ENCODE results near the gene KCNQ1. TPM values are rescaled to one million over a fixed set of nuclear protein-coding genes. Genes with fewer than 3 reads are reported as not detected.
A peak's percentile ranks its signal among the peaks of the same experiment; 100 is the strongest.

The KCNQ1 gene
- total and polyA plus RNA-seq, 7 donors: 1.1 to 25.2 (median 3.8) TPM

DNA sequence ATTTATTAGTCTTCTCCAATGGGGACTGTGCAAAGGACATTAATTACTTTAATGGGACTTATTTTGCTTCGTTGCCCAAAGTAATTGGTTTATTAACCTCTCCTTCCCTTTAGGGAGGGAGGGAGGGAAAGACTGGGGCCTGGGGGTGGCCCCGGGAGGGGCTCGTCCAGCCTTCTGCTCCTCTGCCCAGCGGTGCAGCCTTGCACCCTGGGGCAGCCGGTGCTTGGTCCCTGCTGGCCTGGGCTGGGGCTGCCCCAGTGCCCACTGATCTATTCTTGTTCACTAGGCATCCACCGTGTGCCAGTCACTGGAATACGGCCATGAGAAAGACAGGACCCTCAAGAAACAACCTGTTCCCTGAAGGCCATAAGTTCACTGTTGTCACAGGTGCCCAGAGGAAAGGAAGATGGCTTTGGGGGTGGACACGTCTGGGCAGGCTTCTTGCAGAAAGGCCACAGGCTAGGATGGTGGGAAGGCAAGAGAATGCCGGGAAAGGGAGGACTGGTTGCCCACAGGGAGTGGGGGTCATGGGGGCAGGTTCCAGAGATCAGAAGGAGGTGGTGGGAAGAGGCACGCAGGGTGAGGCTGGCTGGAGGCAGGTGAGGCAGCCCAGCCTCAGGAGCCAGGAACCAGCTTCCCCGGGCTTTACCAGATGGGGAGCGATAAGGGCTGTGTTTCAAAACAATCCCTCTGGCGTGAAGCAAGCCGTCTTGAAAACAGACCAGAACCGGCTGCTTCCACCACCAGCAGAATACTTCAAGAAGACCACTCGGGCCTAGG, 302.6 kb downstream of the KCNQ1 start:
- Histone ChIP-seq H3K4me1 (peaks cover 0 to 2% (median 0%) of the 10 kb centered on the region in 4 donors), H3K9me3 (no peaks in the 10 kb centered on the region), H3K36me3 (no peaks in the 10 kb centered on the region), H3K4me3 (no peak overlapping the region), H3K27me3 (no peaks in the 10 kb centered on the region), H3K27ac (no peak overlapping the region)
- TF ChIP-seq EP300 (IDR thresholded peaks at IDR 0.05) (no peak), POLR2A (IDR thresholded peaks at IDR 0.05) (no peak), POLR2AphosphoS5 (IDR thresholded peaks at IDR 0.05) (no peak)
- TF ChIP-seq, protein P1, sequence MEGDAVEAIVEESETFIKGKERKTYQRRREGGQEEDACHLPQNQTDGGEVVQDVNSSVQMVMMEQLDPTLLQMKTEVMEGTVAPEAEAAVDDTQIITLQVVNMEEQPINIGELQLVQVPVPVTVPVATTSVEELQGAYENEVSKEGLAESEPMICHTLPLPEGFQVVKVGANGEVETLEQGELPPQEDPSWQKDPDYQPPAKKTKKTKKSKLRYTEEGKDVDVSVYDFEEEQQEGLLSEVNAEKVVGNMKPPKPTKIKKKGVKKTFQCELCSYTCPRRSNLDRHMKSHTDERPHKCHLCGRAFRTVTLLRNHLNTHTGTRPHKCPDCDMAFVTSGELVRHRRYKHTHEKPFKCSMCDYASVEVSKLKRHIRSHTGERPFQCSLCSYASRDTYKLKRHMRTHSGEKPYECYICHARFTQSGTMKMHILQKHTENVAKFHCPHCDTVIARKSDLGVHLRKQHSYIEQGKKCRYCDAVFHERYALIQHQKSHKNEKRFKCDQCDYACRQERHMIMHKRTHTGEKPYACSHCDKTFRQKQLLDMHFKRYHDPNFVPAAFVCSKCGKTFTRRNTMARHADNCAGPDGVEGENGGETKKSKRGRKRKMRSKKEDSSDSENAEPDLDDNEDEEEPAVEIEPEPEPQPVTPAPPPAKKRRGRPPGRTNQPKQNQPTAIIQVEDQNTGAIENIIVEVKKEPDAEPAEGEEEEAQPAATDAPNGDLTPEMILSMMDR (IDR thresholded peaks at IDR 0.05): no peak
- intact Hi-C loops (cut with DNase I): no loop called here
- 92 to 94% methylated on average over 16 of the region's 16 CpGs for WGBS, 2 donors
- peak; percentile 32 for DNase-seq

- peak; percentile 45 for DNase-seq
- no peak for TF ChIP-seq POLR2A (IDR thresholded peaks at IDR 0.05)
- TF ChIP-seq, protein P1 (IDR thresholded peaks at IDR 0.05): no peak
These were observed 303.4 kb downstream of the KCNQ1 start for GRCh38 chr11:2748061-2748813.

GRCh38 chr11:2748814-2749554, 304.2 kb downstream of the KCNQ1 start:
- H3K27me3 ChIP-seq: no peaks in the 10 kb centered on the region
- no peak for TF ChIP-seq POLR2AphosphoS5 (IDR thresholded peaks at IDR 0.05)
- TF ChIP-seq, protein P1 (IDR thresholded peaks at IDR 0.05): no peak
- no peak for TF ChIP-seq EP300 (IDR thresholded peaks at IDR 0.05)
- TF ChIP-seq POLR2A (IDR thresholded peaks at IDR 0.05): no peak
- peak; percentile 41 for DNase-seq

More at GRCh38 chr11:2748061-2748813, 303.4 kb downstream of the KCNQ1 start:
- no peaks in the 10 kb centered on the region for H3K27me3 ChIP-seq
- 85 to 88% methylated on average over 11 of the region's 11 CpGs for WGBS, 2 donors
- intact Hi-C loops (cut with DNase I): no loop called here
- no peaks in the 10 kb centered on the region for H3K9me3 ChIP-seq
- H3K4me1 ChIP-seq: no peaks in the 10 kb centered on the region
- no peak overlapping the region for H3K27ac ChIP-seq
- no peaks in the 10 kb centered on the region for H3K36me3 ChIP-seq
- H3K4me3 ChIP-seq: no peak overlapping the region

DNA sequence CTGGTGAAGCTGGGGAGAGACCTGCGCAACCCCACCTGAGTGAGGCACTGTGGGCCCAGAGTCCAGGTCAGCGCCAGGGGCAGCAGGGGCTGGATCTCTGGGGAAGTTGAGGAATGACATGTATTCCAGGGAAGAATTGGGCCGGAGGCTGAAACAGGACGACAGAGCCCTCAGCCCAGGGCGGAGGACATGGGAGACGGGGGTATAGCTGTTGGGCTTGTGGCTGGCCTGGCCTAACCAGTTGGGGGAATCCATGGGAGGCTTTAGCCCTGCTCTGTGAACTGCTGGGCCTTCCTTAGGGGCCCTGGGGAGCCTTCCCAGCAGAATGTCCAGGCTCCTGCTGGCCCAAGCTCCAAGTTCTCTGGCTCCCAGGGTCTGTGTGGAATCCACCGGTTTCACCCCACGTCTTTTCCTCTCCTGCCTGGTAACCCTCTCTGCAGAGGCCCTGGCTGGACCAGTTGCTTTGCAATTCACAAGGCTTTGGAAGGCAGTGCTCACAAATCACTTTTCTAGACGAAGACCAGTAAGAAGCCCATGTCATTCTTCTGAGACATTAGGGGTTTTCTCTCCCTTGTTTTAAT, 305.4 kb downstream of the KCNQ1 start:
- DNase-seq: peak; percentile 60

More at GRCh38 chr11:2748814-2749554, 304.2 kb downstream of the KCNQ1 start:
- WGBS, 2 donors: 96 to 97% methylated on average over 17 of the region's 17 CpGs
- H3K36me3 ChIP-seq: no peaks in the 10 kb centered on the region
- intact Hi-C loops (cut with DNase I): no loop called here
- no peak overlapping the region for H3K4me3 ChIP-seq
- no peaks in the 10 kb centered on the region for H3K4me1 ChIP-seq
- H3K9me3 ChIP-seq: no peaks in the 10 kb centered on the region
- H3K27ac ChIP-seq: no peak overlapping the region

More for the DNA sequence above, 305.4 kb downstream of the KCNQ1 start:
- no peaks in the 10 kb centered on the region for H3K9me3 ChIP-seq
- 93 to 94% methylated on average over 9 of the region's 9 CpGs for WGBS, 2 donors
- no peaks in the 10 kb centered on the region for H3K36me3 ChIP-seq
- H3K27me3 ChIP-seq: no peaks in the 10 kb centered on the region
- H3K27ac ChIP-seq: no peak overlapping the region
- no peaks in the 10 kb centered on the region for H3K4me1 ChIP-seq
- intact Hi-C loops (cut with DNase I): no loop called here
- TF ChIP-seq, protein P1 (IDR thresholded peaks at IDR 0.05): no peak
- TF ChIP-seq POLR2AphosphoS5 (IDR thresholded peaks at IDR 0.05) (no peak), POLR2A (IDR thresholded peaks at IDR 0.05) (no peak), EP300 (IDR thresholded peaks at IDR 0.05) (no peak)
- H3K4me3 ChIP-seq: no peak overlapping the region

All from sigmoid colon (tissue), 7 donors.